AG04449 (cell line): ENCODE results near the gene NIT2.

Source experiments
- CTCF ChIA-PET: fragments of 350-600 bp; formaldehyde crosslinking; extraction: SDS; loops from one replicate; lab custom pipeline; 2021; ENCODE audit warnings: antibody characterized with exemption; lab: Yijun Ruan, JAX
- POLR2A ChIA-PET: fragments of 400-600, 350-600 bp; formaldehyde crosslinking; extraction: SDS; loops from one replicate; lab custom pipeline; 2020; ENCODE audit warnings: antibody characterized with exemption, inconsistent platforms; lab: Yijun Ruan, JAX
- DNase-seq: peaks from one replicate; pipeline ENCODE4 v3.0.0-alpha.2; 2010; ENCODE audit warnings: low read depth, low spot score
- H3K4me3 ChIP-seq: 2 replicates; pipeline ENCODE4 v1.5.1; 2011; ENCODE audit warnings: low read depth, mild to moderate bottlenecking, control low read depth, low read length
- CTCF ChIP-seq: IDR thresholded peaks from one replicate; pipeline ENCODE4 v1.5.1; 2011; ENCODE audit warnings: mild to moderate bottlenecking, moderate library complexity, low read length, control low read depth, inconsistent platforms; ENCODE audit not compliant: insufficient read depth; ENCODE audit errors: missing control alignments

Gene NIT2

GRCh38 chr3:100395679-100396431, 61.3 kb downstream of the NIT2 start:
- H3K4me3 ChIP-seq = no peak overlapping the region
- POLR2A ChIA-PET = no interaction called here
- TF ChIP-seq CTCF = no peak
- CTCF ChIA-PET = no interaction called here
- DNase-seq = no peak

- no peak for DNase-seq
- no peak overlapping the region for H3K4me3 ChIP-seq
- no peak for TF ChIP-seq CTCF
- CTCF ChIA-PET = no interaction called here
- POLR2A ChIA-PET = no interaction called here
Measured at GRCh38 chr3:100396967-100397366, 62.4 kb downstream of the NIT2 start.

- H3K4me3 ChIP-seq = peak overlapping the region; percentile 84
- POLR2A ChIA-PET = no interaction called here
- no peak for DNase-seq
- CTCF ChIA-PET = no interaction called here
- TF ChIP-seq CTCF = no peak
Measured at GRCh38 chr3:100399341-100400071, 64.9 kb downstream of the NIT2 start.

- no peak for DNase-seq
- POLR2A ChIA-PET = interaction anchor here (1.2 kb wide), 1 partner anchor 27 kb away, joined by 5 read pairs; no protein-coding TSS in a partner anchor
- CTCF ChIA-PET = interaction anchor here (1.1 kb wide), 1 partner anchor 180 kb away, joined by 3 read pairs; no protein-coding TSS in a partner anchor
- no peak for TF ChIP-seq CTCF
- H3K4me3 ChIP-seq = peak overlapping the region; percentile 84
Measured at GRCh38 chr3:100400419-100400779, 65.8 kb downstream of the NIT2 start.

- TF ChIP-seq CTCF = no peak
- ChIA-PET POLR2A (interaction anchor here (0.5 to 1.5 kb wide), 7 partner anchors 27 to 132 kb away, joined by 3 to 5 read pairs (median 3); partner anchors contain the start of genes NIT2 and TMEM45A), CTCF (interaction anchor here (0.9 to 2.0 kb wide), 8 partner anchors 10 to 211 kb away, joined by 3 to 6 read pairs (median 4); partner anchors contain the start of gene NIT2)
- peak within 1 kb of the TSS; percentile 84 for H3K4me3 ChIP-seq
- peak; percentile 79 for DNase-seq
Measured at GRCh38 chr3:100400780-100401673, 66.5 kb downstream of the NIT2 start, which contains the start of the genes LNP1 and TOMM70. Gene LNP1, plus strand, starts transcription at chr3:100401539. Its CDS starts 28,191 bp downstream, at chr3:100429730. Gene TOMM70, minus strand, starts transcription at chr3:100401089. Its CDS starts 140 bp downstream, at chr3:100400949.
